ENCODE data around the gene TARBP1. TPM values are rescaled to one million over a fixed set of nuclear protein-coding genes. Genes with fewer than 3 reads are reported as not detected.

TARBP1 gene
- total RNA-seq, 1 donor from 2014 or later, result 20.9 TPM

GRCh38 chr1:234469376-234469775, 9.6 kb downstream of the TARBP1 start:
- H3K36me3 ChIP-seq, result peaks cover 0 to 7% of the 10 kb centered on the region in 2 donors
- H3K27me3 ChIP-seq, result no peaks in the 10 kb centered on the region
- no peak for DNase-seq (ENCODE audit: extremely low spot score in 2 of 2)
- no peak overlapping the region for H3K27ac ChIP-seq
- no peaks in the 10 kb centered on the region for H3K9me3 ChIP-seq
- H3K4me1 ChIP-seq, result no peaks in the 10 kb centered on the region
- intact Hi-C loops (cut with DNase I), result no loop called here
- TF ChIP-seq, protein P1, sequence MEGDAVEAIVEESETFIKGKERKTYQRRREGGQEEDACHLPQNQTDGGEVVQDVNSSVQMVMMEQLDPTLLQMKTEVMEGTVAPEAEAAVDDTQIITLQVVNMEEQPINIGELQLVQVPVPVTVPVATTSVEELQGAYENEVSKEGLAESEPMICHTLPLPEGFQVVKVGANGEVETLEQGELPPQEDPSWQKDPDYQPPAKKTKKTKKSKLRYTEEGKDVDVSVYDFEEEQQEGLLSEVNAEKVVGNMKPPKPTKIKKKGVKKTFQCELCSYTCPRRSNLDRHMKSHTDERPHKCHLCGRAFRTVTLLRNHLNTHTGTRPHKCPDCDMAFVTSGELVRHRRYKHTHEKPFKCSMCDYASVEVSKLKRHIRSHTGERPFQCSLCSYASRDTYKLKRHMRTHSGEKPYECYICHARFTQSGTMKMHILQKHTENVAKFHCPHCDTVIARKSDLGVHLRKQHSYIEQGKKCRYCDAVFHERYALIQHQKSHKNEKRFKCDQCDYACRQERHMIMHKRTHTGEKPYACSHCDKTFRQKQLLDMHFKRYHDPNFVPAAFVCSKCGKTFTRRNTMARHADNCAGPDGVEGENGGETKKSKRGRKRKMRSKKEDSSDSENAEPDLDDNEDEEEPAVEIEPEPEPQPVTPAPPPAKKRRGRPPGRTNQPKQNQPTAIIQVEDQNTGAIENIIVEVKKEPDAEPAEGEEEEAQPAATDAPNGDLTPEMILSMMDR (IDR thresholded peaks at IDR 0.05), result no peak
- TF ChIP-seq POLR2A (IDR thresholded peaks at IDR 0.05) (no peak), POLR2AphosphoS5 (IDR thresholded peaks at IDR 0.05; ENCODE audit: insufficient read depth in 1 of 2, low read depth in 1 of 2) (no peak)
- no peak overlapping the region for H3K4me3 ChIP-seq

GRCh38 chr1:234468580-234468979, 10.4 kb downstream of the TARBP1 start:
- H3K4me1 ChIP-seq, result no peaks in the 10 kb centered on the region

DNA sequence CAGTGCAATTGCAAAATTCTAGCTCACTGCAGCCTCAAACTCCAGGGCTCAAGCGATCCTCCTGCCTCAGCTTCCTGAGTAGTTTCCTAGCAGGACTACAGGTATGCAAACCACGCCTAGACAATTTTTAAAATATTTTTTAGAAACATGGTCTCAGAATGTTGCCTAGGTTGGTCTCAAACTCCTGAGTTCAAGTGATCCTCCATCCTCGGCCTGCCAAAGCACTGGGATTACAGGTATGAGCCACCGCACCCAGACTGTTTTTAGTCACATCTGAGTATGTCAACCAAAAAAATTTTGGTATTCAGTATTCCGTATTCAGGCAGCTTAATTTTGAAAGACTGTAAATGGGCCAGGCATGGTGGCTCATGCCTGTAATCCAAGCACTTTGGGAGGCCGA, 11.2 kb downstream of the TARBP1 start:
- DNase-seq (ENCODE audit: extremely low spot score in 2 of 2), result no peak
- Histone ChIP-seq H3K36me3 (peaks cover 0 to 7% of the 10 kb centered on the region in 2 donors), H3K4me1 (no peaks in the 10 kb centered on the region), H3K27me3 (no peaks in the 10 kb centered on the region), H3K27ac (no peak overlapping the region), H3K4me3 (no peak overlapping the region), H3K9me3 (no peaks in the 10 kb centered on the region)
- TF ChIP-seq, protein P1 (IDR thresholded peaks at IDR 0.05), result no peak
- TF ChIP-seq POLR2A (IDR thresholded peaks at IDR 0.05), result no peak
- no peak for TF ChIP-seq POLR2AphosphoS5 (IDR thresholded peaks at IDR 0.05; ENCODE audit: insufficient read depth in 1 of 2, low read depth in 1 of 2)
- intact Hi-C loops (cut with DNase I), result no loop called here

More at GRCh38 chr1:234468580-234468979, 10.4 kb downstream of the TARBP1 start:
- Histone ChIP-seq H3K9me3 (no peaks in the 10 kb centered on the region), H3K27me3 (no peaks in the 10 kb centered on the region), H3K27ac (no peak overlapping the region), H3K36me3 (peaks cover 0 to 7% of the 10 kb centered on the region in 2 donors), H3K4me3 (no peak overlapping the region)
- DNase-seq (ENCODE audit: extremely low spot score in 2 of 2), result no peak
- no peak for TF ChIP-seq POLR2AphosphoS5 (IDR thresholded peaks at IDR 0.05; ENCODE audit: insufficient read depth in 1 of 2, low read depth in 1 of 2)
- TF ChIP-seq, protein P1 (IDR thresholded peaks at IDR 0.05), result no peak
- no peak for TF ChIP-seq POLR2A (IDR thresholded peaks at IDR 0.05)
- intact Hi-C loops (cut with DNase I), result no loop called here

DNA sequence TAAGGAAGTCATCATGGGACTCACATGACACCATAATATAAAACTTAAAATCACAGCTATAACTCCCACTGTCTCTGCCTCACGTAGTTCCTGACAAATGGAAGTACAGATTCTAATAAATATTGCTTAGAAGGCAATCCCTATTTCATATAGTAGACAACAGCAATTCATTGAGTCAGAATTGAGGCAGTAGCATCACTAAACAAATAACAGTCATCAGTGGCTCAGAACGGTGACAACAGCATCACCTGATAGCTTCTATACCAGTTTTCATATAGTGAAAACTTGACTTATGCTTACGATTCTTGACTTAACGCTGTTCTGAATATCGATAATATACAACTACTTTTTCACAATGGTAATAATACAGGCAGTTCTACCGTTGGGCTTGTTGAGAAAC, 12.0 kb downstream of the TARBP1 start:
- no peaks in the 10 kb centered on the region for H3K9me3 ChIP-seq
- TF ChIP-seq POLR2A (IDR thresholded peaks at IDR 0.05), result no peak
- TF ChIP-seq, protein P1 (IDR thresholded peaks at IDR 0.05), result no peak
- TF ChIP-seq POLR2AphosphoS5 (IDR thresholded peaks at IDR 0.05; ENCODE audit: insufficient read depth in 1 of 2, low read depth in 1 of 2), result no peak
- no peak overlapping the region for H3K4me3 ChIP-seq
- peaks cover 0 to 7% of the 10 kb centered on the region in 2 donors for H3K36me3 ChIP-seq
- no peaks in the 10 kb centered on the region for H3K4me1 ChIP-seq
- H3K27ac ChIP-seq, result no peak overlapping the region
- intact Hi-C loops (cut with DNase I), result no loop called here
- H3K27me3 ChIP-seq, result no peaks in the 10 kb centered on the region
- no peak for DNase-seq (ENCODE audit: extremely low spot score in 2 of 2)

GRCh38 chr1:234463749-234464148, 15.2 kb downstream of the TARBP1 start:
- H3K36me3 ChIP-seq, result peaks cover 0 to 7% of the 10 kb centered on the region in 2 donors
- H3K27me3 ChIP-seq, result no peaks in the 10 kb centered on the region
- TF ChIP-seq POLR2A (IDR thresholded peaks at IDR 0.05) (no peak), POLR2AphosphoS5 (IDR thresholded peaks at IDR 0.05; ENCODE audit: insufficient read depth in 1 of 2, low read depth in 1 of 2) (no peak)
- TF ChIP-seq, protein P1 (IDR thresholded peaks at IDR 0.05), result no peak
- no peak overlapping the region for H3K27ac ChIP-seq
- intact Hi-C loops (cut with DNase I), result no loop called here
- no peaks in the 10 kb centered on the region for H3K4me1 ChIP-seq
- H3K4me3 ChIP-seq, result no peak overlapping the region
- H3K9me3 ChIP-seq, result no peaks in the 10 kb centered on the region
- DNase-seq (ENCODE audit: extremely low spot score in 2 of 2), result no peak

Measured in vagina (tissue), 2 donors.